K562 (cell line): ENCODE measurements around the gene C1QTNF5. TPM values are rescaled to one million over a fixed set of nuclear protein-coding genes. Genes with fewer than 3 reads are reported as not detected.

Experiments used
- FOXJ2 ChIP-seq: fragments of 200-800 bp; sonication (Bioruptor generic); IDR thresholded peaks from 2 replicates; pipeline ENCODE4 v1.6.1; 2016; ENCODE audit warnings: missing genetic modification characterization, missing compliant biosample characterization
- HMG20A ChIP-seq: fragments of 450-650 bp; formaldehyde crosslinking; conservative IDR thresholded peaks from 2 replicates; pipeline ENCODE4 v1.4.0; 2020; ENCODE audit warnings: mild to moderate bottlenecking, mixed read lengths
- RBM39 ChIP-seq: fragments of 200-400 bp; formaldehyde crosslinking; optimal IDR thresholded peaks from 2 replicates; pipeline ENCODE3; 2018; ENCODE audit warnings: low read depth, low read length
- SIX5 ChIP-seq, 2 experiments: IDR thresholded peaks; 2 replicates each; pipeline ENCODE4 v1.6.1; 2011; ENCODE audit warnings: low read length in 2 of 2, borderline replicate concordance in 1 of 2, low read depth in 1 of 2, mild to moderate bottlenecking in 1 of 2, moderate library complexity in 1 of 2; ENCODE audit not compliant: insufficient read depth in 1 of 2
- ZNF668 ChIP-seq: fragments of 250-450 bp; sonication (Bioruptor Pico); IDR thresholded peaks from 2 replicates; pipeline ENCODE4 v1.8.0; 2022; ENCODE audit warnings: mild to moderate bottlenecking, inconsistent platforms
- polyA plus RNA-seq, 8 experiments: library from polyadenylated mRNA; depleted of rRNA in 4 of 8; stranded (reverse) in 5 of 8; unstranded in 3 of 8; fragments of >200 nt; fragmentation: Nextera tagmentation in 2 of 8; fragmentation: Illumina TruSeq in 1 of 8; extraction: Ambion mirVana in 2 of 8; extraction: Trizol in 1 of 8; gene quantifications; 2 replicates each; pipeline versions ENCODE4 v1.2.1 to v1.2.3, GENCODE V29; 2011 to 2014; ENCODE audit warnings: inconsistent platforms in 1 of 8, missing spikeins in 1 of 8
- total RNA-seq, 7 experiments: library from RNA; depleted of rRNA in 6 of 7; stranded (reverse); fragments of >200 nt in 6 of 7; fragmentation: Illumina TruSeq in 2 of 7; extraction: Trizol in 2 of 7; gene quantifications; 2 replicates each; pipeline versions ENCODE4 v1.2.1 to v1.2.3, GENCODE V29; 2011 to 2021; ENCODE audit warnings: low replicate concordance in 1 of 7
- TF ChIP-seq, protein P1 (sequence below), 2 experiments: fragments of 450-650 bp; formaldehyde crosslinking in 1 of 2; IDR thresholded peaks; 2 replicates each; pipeline versions ENCODE4 v1.4.0 to v1.6.1; 2014 to 2020; ENCODE audit warnings: mild to moderate bottlenecking in 2 of 2, borderline replicate concordance in 1 of 2, low read depth in 1 of 2
- TF ChIP-seq, protein P2 (sequence below): sonication (generic); formaldehyde crosslinking; IDR thresholded peaks from 2 replicates; pipeline ENCODE4 v1.8.1; 2022; ENCODE audit warnings: missing genetic modification reagents
- TF ChIP-seq, protein P3 (sequence below): sonication (generic); formaldehyde crosslinking; IDR thresholded peaks from 2 replicates; pipeline ENCODE4 v1.5.0; 2020; ENCODE audit warnings: missing genetic modification reagents

The C1QTNF5 gene
- total and polyA plus RNA-seq, 9 of the 15 experiments (the other 6 are each of a cell fraction or from before 2014, with no cell fraction given): 0.07 to 0.76 (median 0.24) TPM; not detected in 1

DNA sequence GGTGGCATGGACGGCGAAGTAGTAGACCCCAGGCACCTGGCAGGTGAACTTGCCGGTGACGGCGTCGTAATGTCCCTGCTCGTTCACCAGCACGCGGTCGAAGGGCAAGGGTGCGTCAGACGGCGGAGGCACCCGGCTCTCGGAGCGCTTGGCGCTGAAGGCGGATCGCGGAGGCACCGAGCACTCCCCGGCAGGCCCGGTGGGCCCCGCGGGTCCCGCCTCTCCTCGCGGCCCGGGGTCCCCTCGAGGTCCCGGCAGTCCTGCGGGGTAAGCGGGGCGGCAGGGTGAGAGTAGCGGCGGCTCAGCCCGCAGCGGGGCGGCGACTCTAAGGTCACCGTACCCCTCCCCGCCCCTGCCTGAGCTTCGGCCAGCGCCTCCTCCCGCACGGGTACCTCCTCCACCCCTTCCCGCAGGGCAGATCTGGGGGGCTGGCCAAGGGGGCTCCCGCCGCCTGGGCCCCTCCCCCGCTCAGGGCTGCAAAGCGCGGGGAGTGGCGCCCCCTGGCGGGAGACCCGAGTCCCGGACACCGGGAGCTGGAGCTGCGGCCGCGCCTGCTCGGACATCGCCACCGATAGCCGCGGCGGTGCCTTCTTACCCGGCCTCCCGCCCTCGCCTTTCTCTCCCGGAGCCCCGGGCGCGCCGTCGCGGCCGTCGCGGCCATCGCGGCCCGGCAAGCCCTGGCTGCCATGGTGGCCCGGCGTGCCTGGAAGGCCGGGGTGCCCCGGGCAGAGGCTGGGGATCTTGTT is 921 bp downstream of the C1QTNF5 start (continued):
- TF ChIP-seq, protein P1, sequence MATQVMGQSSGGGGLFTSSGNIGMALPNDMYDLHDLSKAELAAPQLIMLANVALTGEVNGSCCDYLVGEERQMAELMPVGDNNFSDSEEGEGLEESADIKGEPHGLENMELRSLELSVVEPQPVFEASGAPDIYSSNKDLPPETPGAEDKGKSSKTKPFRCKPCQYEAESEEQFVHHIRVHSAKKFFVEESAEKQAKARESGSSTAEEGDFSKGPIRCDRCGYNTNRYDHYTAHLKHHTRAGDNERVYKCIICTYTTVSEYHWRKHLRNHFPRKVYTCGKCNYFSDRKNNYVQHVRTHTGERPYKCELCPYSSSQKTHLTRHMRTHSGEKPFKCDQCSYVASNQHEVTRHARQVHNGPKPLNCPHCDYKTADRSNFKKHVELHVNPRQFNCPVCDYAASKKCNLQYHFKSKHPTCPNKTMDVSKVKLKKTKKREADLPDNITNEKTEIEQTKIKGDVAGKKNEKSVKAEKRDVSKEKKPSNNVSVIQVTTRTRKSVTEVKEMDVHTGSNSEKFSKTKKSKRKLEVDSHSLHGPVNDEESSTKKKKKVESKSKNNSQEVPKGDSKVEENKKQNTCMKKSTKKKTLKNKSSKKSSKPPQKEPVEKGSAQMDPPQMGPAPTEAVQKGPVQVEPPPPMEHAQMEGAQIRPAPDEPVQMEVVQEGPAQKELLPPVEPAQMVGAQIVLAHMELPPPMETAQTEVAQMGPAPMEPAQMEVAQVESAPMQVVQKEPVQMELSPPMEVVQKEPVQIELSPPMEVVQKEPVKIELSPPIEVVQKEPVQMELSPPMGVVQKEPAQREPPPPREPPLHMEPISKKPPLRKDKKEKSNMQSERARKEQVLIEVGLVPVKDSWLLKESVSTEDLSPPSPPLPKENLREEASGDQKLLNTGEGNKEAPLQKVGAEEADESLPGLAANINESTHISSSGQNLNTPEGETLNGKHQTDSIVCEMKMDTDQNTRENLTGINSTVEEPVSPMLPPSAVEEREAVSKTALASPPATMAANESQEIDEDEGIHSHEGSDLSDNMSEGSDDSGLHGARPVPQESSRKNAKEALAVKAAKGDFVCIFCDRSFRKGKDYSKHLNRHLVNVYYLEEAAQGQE (IDR thresholded peaks at IDR 0.05; ENCODE audit: borderline replicate concordance): peak; percentile 49; the same call in 1 of the 2 replicates
- TF ChIP-seq, protein P1 (CRISPR knock-in tag; IDR thresholded peaks at IDR 0.05; ENCODE audit: low read depth): 0 out of 2 replicates have a peak, but pooled peaks have one; percentile 50
- TF ChIP-seq HMG20A (CRISPR knock-in tag) (no peak), ZNF668 (CRISPR knock-in tag) (no peak), SIX5 (IDR thresholded peaks at IDR 0.05; ENCODE audit: borderline replicate concordance in 1 of 2, insufficient read depth in 1 of 2, low read depth in 1 of 2, low read length in 2 of 2) (no peak), RBM39 (no peak), FOXJ2 (tag) (no peak)
- TF ChIP-seq, protein P2, sequence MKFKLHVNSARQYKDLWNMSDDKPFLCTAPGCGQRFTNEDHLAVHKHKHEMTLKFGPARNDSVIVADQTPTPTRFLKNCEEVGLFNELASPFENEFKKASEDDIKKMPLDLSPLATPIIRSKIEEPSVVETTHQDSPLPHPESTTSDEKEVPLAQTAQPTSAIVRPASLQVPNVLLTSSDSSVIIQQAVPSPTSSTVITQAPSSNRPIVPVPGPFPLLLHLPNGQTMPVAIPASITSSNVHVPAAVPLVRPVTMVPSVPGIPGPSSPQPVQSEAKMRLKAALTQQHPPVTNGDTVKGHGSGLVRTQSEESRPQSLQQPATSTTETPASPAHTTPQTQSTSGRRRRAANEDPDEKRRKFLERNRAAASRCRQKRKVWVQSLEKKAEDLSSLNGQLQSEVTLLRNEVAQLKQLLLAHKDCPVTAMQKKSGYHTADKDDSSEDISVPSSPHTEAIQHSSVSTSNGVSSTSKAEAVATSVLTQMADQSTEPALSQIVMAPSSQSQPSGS (CRISPR knock-in tag): no peak
- TF ChIP-seq, protein P3, sequence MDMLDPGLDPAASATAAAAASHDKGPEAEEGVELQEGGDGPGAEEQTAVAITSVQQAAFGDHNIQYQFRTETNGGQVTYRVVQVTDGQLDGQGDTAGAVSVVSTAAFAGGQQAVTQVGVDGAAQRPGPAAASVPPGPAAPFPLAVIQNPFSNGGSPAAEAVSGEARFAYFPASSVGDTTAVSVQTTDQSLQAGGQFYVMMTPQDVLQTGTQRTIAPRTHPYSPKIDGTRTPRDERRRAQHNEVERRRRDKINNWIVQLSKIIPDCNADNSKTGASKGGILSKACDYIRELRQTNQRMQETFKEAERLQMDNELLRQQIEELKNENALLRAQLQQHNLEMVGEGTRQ (CRISPR knock-in tag): no peak
